PC-9 (cell line): ENCODE results near the gene NOP53. TPM values are rescaled to one million over a fixed set of nuclear protein-coding genes. Genes with fewer than 3 reads are reported as not detected.
"Not testable (repeated sequence)": the region's sequence is repeated elsewhere in the genome, so short reads cannot be mapped to it uniquely, and the experiment has no call there.

Experiments
- BruUV-seq: library from RNA; stranded (reverse); fragments of 400-500 nt; replicated peaks from 2 replicates; lab custom pipeline; 2021; lab: Mats Ljungman, UMichigan
- CTCF ChIA-PET: fragments of 300-600 bp; sonication (Branson Sonifier 250); formaldehyde crosslinking; loops from one replicate; lab custom pipeline; 2022; ENCODE audit warnings: antibody characterized with exemption; lab: Charles Lee
- POLR2A ChIA-PET: fragments of 300-600 bp; sonication (Branson Sonifier 250); formaldehyde crosslinking; loops from one replicate; lab custom pipeline; 2022; ENCODE audit warnings: antibody characterized with exemption; ENCODE audit not compliant: unreplicated experiment; lab: Charles Lee
- DNase-seq, 2 experiments: peaks; one replicate each; pipeline versions ENCODE4 v3.0.0 to v3.0.0-alpha.2; 2015 to 2022; ENCODE audit warnings: mixed read lengths in 1 of 2
- H2AFZ ChIP-seq: fragments of 200-600 bp; sonication (generic); 2 replicates; pipeline ENCODE4 v1.8.1; 2017; ENCODE audit warnings: antibody characterized with exemption
- H3F3A ChIP-seq: fragments of 200-600 bp; sonication (generic); 2 replicates; pipeline ENCODE4 v1.8.1; 2017; ENCODE audit warnings: antibody characterized with exemption, mild to moderate bottlenecking, low read depth; ENCODE audit not compliant: insufficient read depth
- H3K27ac ChIP-seq: fragments of 200-600 bp; sonication (generic); 2 replicates; pipeline ENCODE4 v1.6.1; 2016; ENCODE audit warnings: mixed run types
- H3K27me3 ChIP-seq: fragments of 200-600 bp; sonication (generic); 2 replicates; pipeline ENCODE4 v1.6.1; 2016; ENCODE audit warnings: low read depth, mixed run types; ENCODE audit not compliant: insufficient read depth
- H3K36me3 ChIP-seq: fragments of 200-600 bp; sonication (generic); 2 replicates; pipeline ENCODE4 v1.6.1; 2016; ENCODE audit warnings: low read depth, mixed run types
- H3K4me1 ChIP-seq: fragments of 200-600 bp; sonication (generic); replicated peaks from 2 replicates; pipeline ENCODE4 v1.6.1; 2016; ENCODE audit warnings: mixed run types; ENCODE audit not compliant: insufficient read depth
- H3K4me2 ChIP-seq: fragments of 200-600 bp; sonication (generic); 2 replicates; pipeline ENCODE4 v1.6.1; 2017; ENCODE audit warnings: mixed run types
- H3K4me3 ChIP-seq: fragments of 200-600 bp; sonication (generic); 2 replicates; pipeline ENCODE4 v1.6.1; 2016; ENCODE audit warnings: mixed run types
- H3K79me2 ChIP-seq: fragments of 200-600 bp; sonication (generic); 2 replicates; pipeline ENCODE4 v1.6.1; 2017; ENCODE audit warnings: low read depth, mixed run types
- H3K9me2 ChIP-seq: fragments of 200-600 bp; sonication (generic); 2 replicates; pipeline ENCODE4 v1.8.1; 2017; ENCODE audit warnings: mild to moderate bottlenecking; ENCODE audit not compliant: insufficient read depth
- H3K9me3 ChIP-seq: fragments of 200-600 bp; sonication (generic); 2 replicates; pipeline ENCODE4 v1.8.1; 2016; ENCODE audit warnings: low read depth; ENCODE audit not compliant: insufficient read depth
- H4K20me1 ChIP-seq: fragments of 200-600 bp; sonication (generic); 2 replicates; pipeline ENCODE4 v1.8.1; 2017; ENCODE audit not compliant: insufficient read depth
- CTCF ChIP-seq: fragments of 200-600 bp; sonication (generic); conservative IDR thresholded peaks from 2 replicates; pipeline ENCODE4 v1.6.1; 2017; ENCODE audit warnings: mixed run types, antibody characterized with exemption, mild to moderate bottlenecking, moderate library complexity
- EZH2 ChIP-seq: fragments of 200-600 bp; sonication (generic); IDR thresholded peaks from 2 replicates; pipeline ENCODE4 v1.8.0; 2017; ENCODE audit warnings: antibody characterized with exemption, low read depth
- intact Hi-C: fragments of 100-400 bp; cut with micrococcal nuclease; formaldehyde crosslinking; loops from one replicate; pipeline ENCODE4 v1.10.0; 2022; ENCODE audit not compliant: unreplicated experiment
- total RNA-seq: library from RNA; stranded (reverse); gene quantifications from 2 replicates; pipeline ENCODE4 v1.2.3, GENCODE V29; 2021

Gene NOP53
- total RNA-seq, 1 experiment from 2014 or later, result 225 TPM

GRCh38 chr19:47713046-47714021 lies 32.0 kb upstream of the NOP53 start, which contains the start of gene EHD2:
EHD2 (plus strand) TSS chr19:47713422; CDS start chr19:47716613, 3,191 bp downstream.
- no peaks in the 10 kb centered on the region for H3K79me2 ChIP-seq
- H3K9me2 ChIP-seq, result no peaks in the 10 kb centered on the region
- no peaks in the 10 kb centered on the region for H3K9me3 ChIP-seq
- no peaks in the 10 kb centered on the region for H4K20me1 ChIP-seq
- H3K27me3 ChIP-seq, result no peaks in the 10 kb centered on the region
- peak in 1 of 2 experiments; percentile 73 for DNase-seq
- peak; percentile 94 for TF ChIP-seq CTCF
- no peak for TF ChIP-seq EZH2
- no peak within 1 kb of the TSS for H2AFZ ChIP-seq
- intact Hi-C loops, result loop anchor here (1.0 kb wide), 3 partner anchors 16 to 150 kb away; no protein-coding TSS in a partner anchor
- ChIA-PET POLR2A (interaction anchor here (0.5 kb wide), 1 partner anchor 97 kb away, joined by 5 read pairs; no protein-coding TSS in a partner anchor), CTCF (interaction anchor here (0.5 to 1.0 kb wide), 9 partner anchors 27 to 1598 kb away, joined by 3 to 26 read pairs (median 4); partner anchors contain the start of genes DHX34 and NOP53)
- H3K36me3 ChIP-seq, result no peaks in the 10 kb centered on the region
- no peak within 1 kb of the TSS for H3K27ac ChIP-seq
- 0 out of 2 replicates have a peak, but pooled peaks cover 5% of the 10 kb centered on the region for H3K4me1 ChIP-seq
- peaks cover 12% of the 10 kb centered on the region; the same call in 1 of the 2 replicates for H3F3A ChIP-seq
- no TSS peak for BruUV-seq
- H3K4me3 ChIP-seq, result no peak within 1 kb of the TSS
- 0 out of 2 replicates have a peak within 1 kb of the TSS, but pooled peaks have one; percentile 15 for H3K4me2 ChIP-seq

- Histone ChIP-seq H3K9me3 (no peaks in the 10 kb centered on the region), H3K9me2 (no peaks in the 10 kb centered on the region), H3K79me2 (no peaks in the 10 kb centered on the region), H3K27me3 (no peaks in the 10 kb centered on the region), H3K4me2 (no peak overlapping the region), H3K4me3 (no peak overlapping the region), H3F3A (peaks cover 12% of the 10 kb centered on the region; the same call in 1 of the 2 replicates), H3K4me1 (0 out of 2 replicates have a peak, but pooled peaks cover 5% of the 10 kb centered on the region), H3K27ac (no peak overlapping the region), H3K36me3 (no peaks in the 10 kb centered on the region), H2AFZ (no peak overlapping the region), H4K20me1 (no peaks in the 10 kb centered on the region)
- ChIA-PET CTCF (interaction anchor here (0.5 to 1.0 kb wide), 3 partner anchors 31 to 1599 kb away, joined by 4 to 26 read pairs (median 7); partner anchors contain the start of gene NOP53), POLR2A (no interaction called here)
- TSS peak; percentile 66 for BruUV-seq
- TF ChIP-seq CTCF, result no peak
- TF ChIP-seq EZH2, result no peak
- DNase-seq, result no peak
- intact Hi-C loops, result no loop called here
Observed at GRCh38 chr19:47714339-47714738, 31.0 kb upstream of the NOP53 start.

- H2AFZ ChIP-seq, H3K4me2 ChIP-seq, DNase-seq, H4K20me1 ChIP-seq, H3K36me3 ChIP-seq, H3K27me3 ChIP-seq, H3K79me2 ChIP-seq, BruUV-seq, H3K4me3 ChIP-seq, H3K9me3 ChIP-seq, intact Hi-C loops, POLR2A ChIA-PET, H3K4me1 ChIP-seq, H3K27ac ChIP-seq, H3K9me2 ChIP-seq: not testable (repeated sequence)
- CTCF ChIA-PET, result interaction anchor here (0.6 kb wide), 2 partner anchors 9 to 232 kb away, joined by 3 to 5 read pairs; no protein-coding TSS in a partner anchor
- peaks cover 12% of the 10 kb centered on the region; the same call in 1 of the 2 replicates for H3F3A ChIP-seq
Observed at GRCh38 chr19:47714855-47715254, 30.5 kb upstream of the NOP53 start.
